Esophagus squamous epithelium (tissue), 4 donors: ENCODE measurements around the gene SUN5.

ENCODE experiments used
- CTCF ChIP-seq, 6 experiments: fragments of 450-650 bp in 4 of 6; fragments of 200-600 bp in 2 of 6; sonication (generic) in 2 of 6; IDR thresholded peaks; one replicate each; pipeline ENCODE4 v1.5.1; 2016 to 2019; ENCODE audit warnings: antibody characterized with exemption in 6 of 6, mild to moderate bottlenecking in 4 of 6, moderate library complexity in 4 of 6
- POLR2A ChIP-seq, 4 donors: fragments of 450-650 bp; IDR thresholded peaks; one replicate each; pipeline ENCODE4 v1.6.1; 2017; ENCODE audit warnings: antibody characterized with exemption in 4 of 4, mild to moderate bottlenecking in 4 of 4, moderate library complexity in 3 of 4

GRCh38 chr20:32988008-32988407 is 16.2 kb downstream of the SUN5 start:
- TF ChIP-seq POLR2A (IDR thresholded peaks at IDR 0.05) (no peak), CTCF (IDR thresholded peaks at IDR 0.05) (no peak)
